EL (cell line): Measurements from ENCODE around the gene PPP1R12B.
"Not testable (repeated sequence)": the region's sequence is repeated elsewhere in the genome, so short reads cannot be mapped to it uniquely, and the experiment has no call there.

ENCODE experiments used
- DNase-seq: peaks from one replicate; pipeline ENCODE4 v3.0.0-alpha.2; 2016

The PPP1R12B gene

DNA sequence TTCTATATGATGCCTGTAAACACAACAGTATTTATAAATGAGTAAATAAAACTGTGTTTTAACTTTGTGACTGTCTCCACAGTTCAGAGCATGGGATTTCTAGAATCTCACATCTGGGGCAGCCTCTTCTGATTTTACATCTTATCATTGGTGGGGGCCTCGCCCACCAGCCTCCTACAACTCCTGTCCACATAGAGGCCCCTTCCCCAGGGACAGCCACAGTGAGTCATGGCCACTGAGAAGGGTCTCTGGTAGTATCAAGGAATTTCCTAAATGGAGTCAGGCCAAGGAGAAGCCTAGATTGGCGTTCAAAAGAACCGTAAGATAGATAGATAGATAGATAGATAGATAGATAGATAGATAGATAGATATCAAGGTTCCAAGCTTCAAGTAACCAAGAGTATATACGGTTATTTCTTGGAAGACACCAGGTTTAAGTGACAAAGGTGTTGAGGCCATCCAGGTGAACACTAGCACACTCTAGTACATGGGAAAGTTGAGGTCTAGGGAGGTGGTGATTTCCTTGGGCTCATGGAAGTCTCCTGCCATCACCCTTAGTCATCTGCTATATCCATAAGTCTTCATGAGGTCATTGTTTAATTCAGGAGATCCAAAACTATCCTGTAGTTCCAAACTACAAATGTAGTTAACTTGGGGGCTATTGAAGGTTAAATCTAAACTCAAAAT, 240.1 kb downstream of the PPP1R12B start:
- no peak for DNase-seq

DNA sequence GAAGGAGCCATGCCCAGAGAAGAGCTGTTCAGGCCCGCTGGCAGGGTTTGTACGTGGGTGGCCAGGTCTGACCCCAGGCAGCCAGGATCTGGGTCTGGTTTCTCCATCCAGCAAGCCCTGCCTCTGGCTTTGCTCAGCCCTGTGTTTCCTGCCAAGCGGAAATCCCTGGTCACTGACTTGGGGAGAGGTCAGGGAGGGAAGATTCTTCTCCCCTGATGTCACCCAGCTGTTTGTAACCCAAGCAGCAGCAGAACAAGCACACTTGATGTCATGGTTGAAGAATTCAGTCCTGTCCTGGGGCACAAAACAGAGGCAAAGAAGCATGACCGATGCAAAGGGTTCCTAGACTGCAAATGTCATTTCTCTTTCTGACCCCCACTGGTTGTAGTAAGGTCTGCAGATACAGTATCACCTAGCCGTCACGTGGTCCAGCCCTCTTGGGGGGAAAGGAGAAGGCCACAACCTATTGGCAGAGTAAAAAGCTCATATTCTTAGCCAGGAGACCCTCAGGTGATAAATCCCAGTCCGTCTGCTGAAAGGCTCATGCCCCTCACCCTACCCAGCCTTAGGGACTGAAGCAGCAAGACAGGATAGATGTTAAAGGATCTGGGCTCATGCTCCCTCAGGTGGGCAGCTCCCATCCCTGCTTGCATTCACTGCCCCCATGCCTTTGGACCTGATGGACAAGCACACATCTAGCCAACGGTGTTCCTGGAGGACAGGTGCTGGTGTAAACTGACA, 240.9 kb downstream of the PPP1R12B start:
- peak; percentile 100 for DNase-seq

DNA sequence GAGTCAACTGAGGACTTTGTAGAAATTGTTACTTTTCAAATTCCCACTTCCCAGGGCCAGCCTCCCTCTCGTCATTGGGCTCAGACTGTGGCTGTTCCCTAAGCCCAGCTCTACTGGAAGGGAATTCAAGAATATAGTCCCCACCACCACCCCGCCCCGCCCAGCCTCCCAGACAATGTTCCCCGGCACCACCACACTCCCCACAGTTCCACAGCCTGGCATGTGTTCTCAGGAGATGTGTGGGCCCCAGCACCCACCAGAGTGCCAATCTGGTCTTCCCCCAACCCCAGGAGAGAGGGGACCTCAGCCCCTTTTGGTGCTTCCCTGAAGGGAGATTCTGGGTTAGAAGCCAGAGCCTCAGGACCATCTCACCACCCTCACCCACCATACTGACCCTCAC, 241.6 kb downstream of the PPP1R12B start:
- no peak for DNase-seq

DNA sequence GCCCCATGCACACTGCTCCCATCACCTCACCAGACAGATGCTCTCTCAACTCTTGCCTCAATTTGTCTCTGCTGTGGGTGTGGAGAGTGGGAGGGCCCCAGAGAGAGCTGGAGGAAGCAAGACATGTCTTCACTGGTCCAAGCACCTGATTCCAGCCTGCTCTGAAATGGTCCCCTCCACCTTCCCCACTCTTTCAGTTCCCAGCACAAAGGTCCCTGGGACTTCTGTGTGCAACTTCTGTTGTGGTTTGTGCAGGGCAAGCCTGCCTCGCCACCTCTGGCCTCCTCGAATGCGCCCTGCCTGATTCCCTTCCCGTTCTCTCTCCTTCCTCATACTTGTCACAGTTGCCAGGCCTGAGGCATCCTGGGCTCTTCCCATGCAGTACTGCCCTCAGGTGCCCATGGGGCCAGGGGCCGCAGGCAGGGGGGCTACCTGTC, 242.5 kb downstream of the PPP1R12B start:
- no peak for DNase-seq

DNA sequence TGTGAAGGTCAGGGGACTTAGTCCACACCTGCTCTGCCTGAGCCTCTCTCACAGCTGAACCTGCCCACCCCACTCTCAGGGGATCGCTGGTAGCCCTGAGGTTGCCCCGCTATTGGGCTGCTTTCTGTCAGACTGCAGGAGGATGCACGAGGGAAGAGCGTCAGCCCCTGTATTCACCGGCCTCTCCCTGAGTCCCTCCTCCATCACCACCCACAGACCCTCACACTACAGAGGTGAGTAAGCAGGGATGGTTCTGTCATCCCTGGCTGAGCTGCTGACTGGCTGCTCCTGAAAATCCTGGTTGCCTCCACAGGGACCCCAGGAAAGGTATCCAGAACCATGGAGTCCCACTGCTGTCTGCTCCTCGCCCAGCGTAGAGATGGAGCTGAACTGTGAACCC, 243.0 kb downstream of the PPP1R12B start:
- DNase-seq, result no peak

DNA sequence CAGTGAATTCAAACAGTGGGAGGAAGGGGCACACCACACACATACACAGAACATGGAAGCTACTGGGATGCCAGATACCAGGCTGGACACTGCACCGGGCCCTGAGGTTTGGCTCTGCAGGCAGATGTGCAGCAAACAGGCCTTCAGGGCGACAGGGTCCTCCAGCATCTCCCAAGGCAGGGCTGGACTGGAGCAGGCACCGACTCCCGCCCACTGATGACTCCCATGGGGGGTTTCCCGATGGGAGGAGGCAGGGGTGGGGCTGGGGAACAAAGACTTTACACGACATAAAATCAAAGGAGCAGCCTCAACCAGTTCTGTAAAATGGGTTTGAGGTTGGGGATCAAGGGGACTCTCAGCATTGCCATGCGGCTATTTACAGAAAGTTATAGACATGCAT, 243.6 kb downstream of the PPP1R12B start:
- peak; percentile 25 for DNase-seq

DNA sequence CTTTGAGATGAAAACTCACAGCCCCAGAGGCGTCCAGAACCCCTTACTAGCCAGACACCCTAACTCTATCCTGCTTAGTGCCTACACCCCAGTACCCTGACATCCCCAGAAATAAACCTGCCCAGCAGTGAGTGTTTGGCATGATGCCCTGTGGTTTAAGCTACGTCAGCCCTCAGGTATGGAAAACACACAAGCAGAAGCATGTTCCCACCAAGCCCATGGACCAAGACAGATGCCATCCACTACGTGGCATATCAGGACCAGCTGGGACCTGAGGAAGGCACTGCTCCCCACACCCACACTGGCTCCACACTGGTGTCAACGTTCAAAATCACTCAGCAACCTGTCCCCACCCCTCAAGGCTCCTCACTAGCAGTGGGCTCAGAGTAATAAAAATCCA, 245.3 kb downstream of the PPP1R12B start:
- peak; percentile 47 for DNase-seq

DNA sequence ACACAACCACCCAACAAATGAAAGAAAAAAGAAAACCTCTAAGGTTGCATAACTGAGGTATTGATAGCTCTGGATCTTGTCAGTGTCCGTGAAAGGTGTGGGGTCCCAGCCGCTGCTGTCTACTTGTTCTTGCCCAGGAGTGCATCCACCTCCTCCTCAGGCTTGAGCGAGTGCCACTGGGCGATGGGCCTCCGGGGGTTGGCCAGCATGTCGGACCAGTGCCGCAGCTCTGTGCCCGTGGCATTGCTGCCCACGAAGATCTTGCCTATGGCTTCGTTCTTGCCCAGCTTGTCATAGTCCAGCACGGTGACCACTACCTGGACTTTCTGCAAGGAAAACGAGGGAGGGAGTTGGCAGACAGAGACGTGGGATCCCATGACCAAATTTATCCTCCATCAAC, 248.1 kb downstream of the PPP1R12B start:
- DNase-seq, result no peak

DNA sequence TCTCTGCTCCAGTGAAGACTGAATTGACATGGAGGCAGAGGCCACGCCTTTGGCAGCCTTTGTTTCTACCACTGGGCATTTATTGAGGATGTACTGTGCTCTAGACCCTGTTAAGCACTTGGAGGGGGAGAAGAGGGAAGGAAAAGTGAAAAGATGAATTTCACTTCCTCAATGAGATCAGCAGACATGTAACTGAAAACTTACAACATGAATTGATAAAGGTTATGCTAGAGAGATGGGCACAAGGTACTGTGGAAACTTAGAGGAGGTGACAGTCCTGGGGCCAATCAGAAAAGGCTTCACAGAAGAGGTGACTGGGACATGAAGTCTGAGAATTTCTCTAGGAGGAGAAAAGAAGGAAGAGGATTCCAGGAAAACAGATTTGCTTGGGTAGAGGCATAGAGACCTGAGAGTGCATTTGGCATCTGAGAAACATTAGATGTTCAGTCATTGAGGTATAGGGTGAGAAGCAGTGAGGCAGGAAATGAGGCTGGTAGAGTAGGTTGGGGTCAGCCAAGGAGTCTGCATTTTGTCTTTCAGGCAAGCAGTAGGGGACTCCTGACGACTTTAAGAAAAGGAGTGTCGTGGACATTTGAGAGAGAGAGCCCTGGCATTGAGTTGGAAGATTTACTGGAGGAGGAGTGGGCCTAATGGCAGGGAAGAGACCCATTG, 248.7 kb downstream of the PPP1R12B start:
- DNase-seq, result no peak

DNA sequence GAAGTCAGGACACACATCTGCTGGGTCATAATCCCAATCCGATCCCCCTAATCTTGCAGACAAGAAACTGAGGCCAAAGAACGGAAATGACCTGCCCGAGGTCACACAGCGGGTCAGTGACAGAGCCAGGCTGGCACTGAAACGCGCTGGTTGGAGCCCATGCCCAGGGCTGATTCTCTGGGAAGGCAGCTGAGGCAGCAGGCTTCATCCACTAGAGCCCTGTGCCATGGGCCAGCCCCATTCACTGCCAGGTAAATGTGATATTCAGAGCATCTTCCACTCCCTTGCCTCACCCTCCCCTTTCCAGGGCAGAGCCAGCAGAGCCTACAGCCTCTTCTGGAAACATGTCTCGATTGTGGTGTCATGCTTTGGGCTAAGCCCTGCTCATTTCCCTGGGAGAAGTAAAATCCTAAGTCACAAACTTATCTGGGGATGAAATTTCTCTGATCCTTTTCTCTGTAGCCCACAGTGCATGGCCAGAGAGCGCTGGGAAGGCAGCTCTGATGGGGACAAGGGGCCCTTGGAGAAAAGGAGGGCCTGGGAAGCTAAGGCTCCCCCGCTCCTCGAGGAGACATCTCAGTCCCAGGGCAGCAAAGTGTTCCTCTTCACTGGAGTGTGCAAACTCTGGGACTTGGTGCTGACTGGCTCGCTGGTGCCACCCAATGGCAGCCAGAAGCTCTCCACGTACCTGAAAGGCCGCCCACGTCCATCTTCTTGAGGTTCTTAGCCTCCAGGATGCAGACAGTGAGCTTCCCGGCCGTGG, 251.4 kb downstream of the PPP1R12B start:
- peak; percentile 83 for DNase-seq

DNA sequence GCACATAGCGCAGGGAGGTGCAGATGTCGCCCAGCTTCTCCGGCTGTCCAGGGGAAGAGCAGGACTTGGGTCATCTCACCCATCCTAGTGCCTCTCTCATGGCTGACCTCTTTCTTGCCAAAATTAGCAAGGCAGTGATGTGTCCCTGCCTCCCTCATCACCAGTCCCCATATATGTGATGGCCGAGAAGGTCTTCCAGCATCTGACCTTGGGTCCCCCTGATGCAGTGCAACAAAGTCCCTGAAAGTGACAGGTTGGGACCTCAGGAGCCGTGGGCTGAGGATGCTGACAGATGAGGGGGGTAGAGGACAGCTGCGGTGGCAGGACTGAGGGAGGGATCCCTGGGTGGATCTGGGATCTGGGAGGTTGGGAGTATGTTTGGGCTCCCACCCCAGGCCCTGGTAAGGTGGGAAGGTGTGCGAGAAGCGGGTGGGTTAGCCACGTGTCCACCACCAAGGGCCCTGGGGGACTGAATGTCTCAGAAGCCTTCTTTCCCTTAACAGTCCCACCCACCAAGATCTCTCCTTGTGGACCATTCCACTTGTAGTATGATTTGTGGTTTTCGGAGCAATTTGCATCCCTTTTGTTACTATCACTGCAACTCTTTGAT, 252.0 kb downstream of the PPP1R12B start:
- no peak for DNase-seq

DNA sequence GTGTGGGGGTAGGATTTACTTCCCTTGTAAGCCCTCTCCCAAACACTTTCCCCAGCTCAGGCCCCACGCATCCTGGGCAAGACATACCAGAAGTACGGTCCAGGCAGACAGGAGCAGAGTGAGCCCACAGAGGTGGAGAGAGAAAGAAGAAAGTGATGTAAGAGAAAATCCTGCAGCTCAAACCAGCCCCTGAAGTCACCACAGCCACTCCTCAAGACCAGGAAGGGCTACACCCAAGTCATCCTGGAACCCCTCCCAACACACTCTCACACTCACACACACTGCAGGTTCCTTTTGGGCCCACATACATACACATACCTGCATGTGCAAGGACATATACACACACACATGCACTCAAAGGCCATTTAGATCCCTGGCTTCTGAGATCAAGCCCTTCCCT, 254.9 kb downstream of the PPP1R12B start:
- no peak for DNase-seq

DNA sequence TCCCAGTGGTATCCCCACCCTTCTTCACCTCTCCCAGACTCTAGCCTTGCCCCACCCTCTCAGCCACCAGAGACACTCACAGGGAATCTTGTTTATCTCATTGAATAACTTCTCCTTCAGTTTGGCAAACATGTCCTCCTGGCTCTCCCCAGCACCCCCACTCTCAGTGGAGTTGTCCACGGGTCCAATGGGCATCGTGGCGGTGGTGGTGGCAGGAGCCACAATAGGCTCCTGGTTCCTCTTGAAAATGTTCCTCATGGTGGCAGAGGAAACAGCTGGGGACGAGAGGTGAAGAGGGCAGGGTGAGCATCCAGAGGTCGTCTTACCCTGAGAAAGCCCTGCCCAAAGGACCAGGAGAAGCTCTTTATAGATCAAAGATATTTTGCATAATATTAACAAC, 257.0 kb downstream of the PPP1R12B start:
- no peak for DNase-seq

DNA sequence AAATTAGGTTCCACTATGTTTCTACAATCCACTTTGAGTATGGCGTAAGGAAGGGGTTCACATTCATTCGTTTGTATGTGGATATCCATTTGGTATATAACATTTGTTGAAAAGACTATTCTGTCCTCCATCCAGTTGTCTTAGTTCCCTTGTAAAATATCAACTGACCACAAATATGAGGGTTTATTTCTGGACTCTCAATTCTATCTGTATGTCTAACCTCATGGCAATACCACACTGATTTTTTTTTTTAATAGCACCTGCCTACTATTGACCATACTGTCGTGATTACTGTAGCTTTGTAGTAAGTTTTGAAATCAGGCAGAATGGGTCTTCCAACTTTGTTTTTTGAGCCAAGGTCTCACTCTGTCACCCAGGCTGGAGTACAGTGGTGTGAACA, 263.5 kb downstream of the PPP1R12B start:
- not testable (repeated sequence) for DNase-seq

DNA sequence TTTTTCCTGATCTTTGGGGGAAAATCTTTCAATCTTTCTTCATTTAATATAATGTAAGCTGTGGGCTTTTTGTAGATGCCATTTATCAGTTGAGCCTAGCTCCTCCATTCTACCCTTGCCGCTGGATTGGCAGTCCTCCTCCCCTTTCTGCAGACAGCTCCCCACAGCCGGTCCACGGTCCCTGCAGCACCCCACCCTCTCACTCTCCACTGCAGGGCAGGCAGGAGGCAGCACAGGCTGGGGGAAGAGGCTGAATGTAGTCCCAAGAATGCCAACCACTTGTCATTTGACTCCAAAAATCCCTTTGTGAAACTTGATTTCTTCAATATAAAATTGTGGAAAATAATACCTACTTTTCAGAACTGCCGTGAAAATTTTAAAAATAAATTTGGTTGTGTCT, 265.1 kb downstream of the PPP1R12B start:
- DNase-seq, result no peak

DNA sequence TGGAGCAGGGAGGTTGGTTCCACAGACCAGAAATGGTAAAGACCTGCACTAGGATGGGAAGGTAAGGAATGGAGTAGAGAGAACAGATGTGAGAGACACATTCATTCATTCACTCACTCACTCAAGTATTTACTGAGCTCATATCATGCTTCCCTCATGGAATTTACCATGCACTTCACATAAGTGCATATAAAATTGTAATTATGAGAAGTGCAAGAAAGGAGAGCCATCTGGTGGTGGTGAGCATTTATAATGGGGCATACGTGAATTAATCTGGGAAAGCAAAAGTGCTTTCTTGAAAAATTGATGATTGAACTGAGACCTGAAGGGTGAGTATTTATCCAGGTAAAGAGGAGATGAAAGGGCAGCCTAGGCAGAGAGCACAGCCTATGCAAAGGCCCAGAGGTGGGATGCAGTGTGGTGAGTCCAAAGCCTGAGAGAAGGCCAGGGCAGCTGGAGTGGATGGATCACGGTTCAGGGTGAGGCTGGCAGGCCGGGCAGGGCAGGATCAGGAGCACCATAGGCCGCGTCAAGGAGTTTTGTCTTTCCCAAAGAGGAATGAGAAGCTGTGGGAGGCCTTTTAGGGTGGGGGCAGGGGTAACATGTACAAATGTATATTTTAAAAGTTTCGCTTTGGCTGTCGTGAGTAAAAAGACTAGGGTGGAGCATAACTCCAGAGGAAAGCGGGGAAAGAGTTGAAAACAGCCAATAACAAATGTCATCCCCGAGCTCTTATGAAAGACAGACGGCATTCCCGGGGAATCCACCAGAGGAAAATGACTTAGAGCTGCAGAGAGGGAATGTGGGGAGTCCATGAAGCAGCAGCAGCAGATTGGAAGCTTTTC, 266.1 kb downstream of the PPP1R12B start:
- not testable (repeated sequence) for DNase-seq

DNA sequence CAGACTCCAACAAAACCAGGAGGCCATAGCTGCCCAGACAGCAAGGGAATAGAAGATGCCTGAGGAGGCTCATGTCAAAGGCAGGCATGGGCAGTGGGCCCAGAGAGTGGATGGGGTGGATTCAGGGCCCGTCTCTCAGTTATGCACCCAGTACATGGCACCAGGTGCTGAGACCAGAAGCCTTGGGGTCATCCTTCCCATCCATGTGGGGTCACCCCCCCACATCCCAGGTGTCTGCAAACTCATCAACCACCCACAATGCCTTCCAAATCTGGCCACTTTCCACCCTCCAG, 266.7 kb downstream of the PPP1R12B start:
- DNase-seq, result not testable (repeated sequence)

DNA sequence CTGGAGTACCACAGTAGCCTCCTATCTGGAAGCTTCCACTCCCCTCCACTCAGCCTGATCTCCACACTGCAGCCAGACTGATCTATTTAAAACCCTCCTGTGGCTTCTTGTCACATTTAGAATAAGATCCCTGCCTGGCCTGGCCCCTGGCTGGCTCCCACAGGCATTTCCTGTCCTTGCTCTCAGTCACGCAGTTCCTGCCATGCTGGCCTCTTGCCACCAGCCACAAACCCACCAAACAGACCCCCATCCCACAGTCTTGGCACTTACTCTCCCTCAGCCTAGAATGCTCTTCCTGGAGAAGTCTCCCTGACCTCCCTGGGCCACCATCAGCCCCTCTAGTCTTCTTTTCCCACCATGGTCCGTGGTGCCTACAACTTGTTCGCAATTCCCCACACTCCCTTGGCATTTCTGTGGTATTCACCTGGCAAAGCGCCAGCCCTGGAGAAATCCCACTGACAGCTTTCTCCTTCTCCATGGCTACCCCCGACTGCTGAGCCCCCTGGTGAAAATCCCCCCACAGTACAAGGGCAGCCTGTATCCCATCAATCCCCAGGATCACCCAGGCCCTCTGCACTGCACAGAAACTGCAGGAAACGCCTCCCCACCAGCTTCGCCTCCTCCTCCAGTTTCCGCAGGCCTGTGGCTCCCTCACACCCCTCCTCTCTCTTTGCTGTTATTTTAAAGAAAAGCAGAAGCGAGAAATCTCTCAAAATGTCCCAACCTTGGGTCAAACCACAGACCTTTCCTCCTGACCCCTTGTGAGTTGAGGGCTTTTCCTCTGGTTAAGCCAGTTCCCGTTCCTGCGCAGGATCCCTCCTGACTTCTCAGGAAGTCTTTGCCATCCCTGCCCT, 267.2 kb downstream of the PPP1R12B start:
- peak; percentile 80 for DNase-seq

DNA sequence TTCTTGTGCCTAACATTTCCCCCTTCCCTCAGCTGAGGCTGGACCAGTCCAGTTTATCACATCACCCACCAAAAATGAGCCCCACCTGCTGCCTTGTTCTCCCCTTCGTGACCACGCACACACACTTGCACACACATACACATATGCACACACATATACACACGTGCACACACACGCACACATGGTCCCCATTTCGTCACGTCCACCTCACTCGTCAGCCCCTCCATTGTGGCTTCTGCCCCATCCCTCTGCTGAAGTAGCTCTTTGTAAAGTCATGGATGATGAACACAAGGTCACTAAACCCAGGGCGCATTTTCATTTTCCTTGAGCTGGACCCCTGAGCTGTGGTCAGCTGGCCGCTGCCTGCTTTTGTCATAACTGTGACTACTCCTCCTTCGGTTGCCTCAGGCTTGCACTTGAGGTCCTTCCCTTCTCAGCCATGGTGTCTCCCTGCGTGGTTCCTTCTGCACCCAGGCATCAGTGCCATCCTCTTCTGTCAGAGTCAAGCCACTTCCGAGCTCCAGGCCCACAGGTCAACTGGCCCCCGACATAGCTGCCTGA, 267.9 kb downstream of the PPP1R12B start:
- DNase-seq, result no peak

DNA sequence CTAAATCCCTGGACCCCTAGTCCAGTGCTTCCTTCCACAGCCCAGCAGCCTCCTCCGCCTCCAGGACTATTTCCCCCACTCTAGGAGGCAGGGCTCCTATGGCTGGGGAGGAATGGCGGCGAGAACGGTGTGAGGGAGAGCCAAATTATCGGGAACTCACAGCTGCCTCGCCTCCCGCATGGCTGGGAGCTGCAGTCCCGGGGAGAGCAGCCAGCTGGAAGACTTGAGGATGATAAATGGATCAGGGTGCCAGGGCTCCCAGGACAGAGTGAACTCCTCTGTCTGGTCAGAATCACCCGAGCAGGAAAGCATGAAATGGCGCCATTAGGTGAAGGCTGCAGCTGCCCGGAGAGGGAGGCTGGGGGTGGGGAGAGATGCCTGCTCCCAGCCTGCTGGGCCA, 270.5 kb downstream of the PPP1R12B start:
- DNase-seq, result not testable (repeated sequence)

DNA sequence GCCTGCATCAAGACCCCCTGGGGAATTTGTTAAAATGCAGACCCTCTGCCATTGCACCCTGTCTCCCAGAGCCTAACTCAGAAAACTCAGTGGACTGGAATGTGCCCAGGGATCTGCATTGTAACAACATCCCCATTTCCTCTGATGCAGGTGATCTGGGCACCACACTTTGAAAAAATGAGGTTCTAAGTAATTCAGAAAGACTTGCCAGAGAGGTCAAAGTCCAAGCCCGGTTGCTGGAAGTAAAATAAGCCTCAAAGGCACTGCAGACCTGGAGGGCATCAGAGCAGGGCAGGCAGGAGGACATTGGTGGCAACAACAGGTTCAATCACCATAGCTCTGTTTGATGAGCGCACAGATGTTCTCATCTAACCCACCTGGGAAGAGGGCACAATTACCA, 271.0 kb downstream of the PPP1R12B start:
- DNase-seq, result no peak
